ENCODE data around the gene LYRM9. TPM values are rescaled to one million over a fixed set of nuclear protein-coding genes. Genes with fewer than 3 reads are reported as not detected.
A peak's percentile ranks its signal among the peaks of the same experiment; 100 is the strongest.
"Not testable (repeated sequence)": the region's sequence is repeated elsewhere in the genome, so short reads cannot be mapped to it uniquely, and the experiment has no call there.

Gene LYRM9
- total RNA-seq, 1 donor from 2014 or later = 9.5 TPM

- Mint-ChIP-seq H3K27ac (no peak overlapping the region), H3K4me1 (ENCODE audit: low read depth) (peaks cover 5% of the 10 kb centered on the region), H3K36me3 (ENCODE audit: insufficient read depth) (no peaks in the 10 kb centered on the region), H3K9me3 (ENCODE audit: low read depth) (no peaks in the 10 kb centered on the region), H3K4me3 (ENCODE audit: low read depth) (no peak overlapping the region), H3K27me3 (peaks cover 11% of the 10 kb centered on the region)
- no peak for DNase-seq (ENCODE audit: low spot score, unreplicated experiment)
- no peak for TF ChIP-seq CTCF (IDR thresholded peaks at IDR 0.05; ENCODE audit: unreplicated experiment)
Observed at GRCh38 chr17:27917000-27917399, 23.8 kb upstream of the LYRM9 start.

- H3K27me3 Mint-ChIP-seq = peaks cover 11% of the 10 kb centered on the region
- no peak for TF ChIP-seq CTCF (IDR thresholded peaks at IDR 0.05; ENCODE audit: unreplicated experiment)
- H3K4me1 Mint-ChIP-seq (ENCODE audit: low read depth) = peaks cover 5% of the 10 kb centered on the region
- H3K27ac Mint-ChIP-seq = peak overlapping the region; percentile 41
- no peaks in the 10 kb centered on the region for H3K9me3 Mint-ChIP-seq (ENCODE audit: low read depth)
- DNase-seq (ENCODE audit: low spot score, unreplicated experiment) = no peak
- no peak overlapping the region for H3K4me3 Mint-ChIP-seq (ENCODE audit: low read depth)
- no peaks in the 10 kb centered on the region for H3K36me3 Mint-ChIP-seq (ENCODE audit: insufficient read depth)
Observed at GRCh38 chr17:27915709-27916108, 22.5 kb upstream of the LYRM9 start.

GRCh38 chr17:27914382-27914781 is 21.2 kb upstream of the LYRM9 start:
- H3K9me3 Mint-ChIP-seq (ENCODE audit: low read depth) = no peaks in the 10 kb centered on the region
- H3K27me3 Mint-ChIP-seq = peaks cover 17% of the 10 kb centered on the region
- peaks cover 5% of the 10 kb centered on the region for H3K4me1 Mint-ChIP-seq (ENCODE audit: low read depth)
- no peaks in the 10 kb centered on the region for H3K36me3 Mint-ChIP-seq (ENCODE audit: insufficient read depth)
- DNase-seq (ENCODE audit: low spot score, unreplicated experiment) = no peak
- no peak overlapping the region for H3K4me3 Mint-ChIP-seq (ENCODE audit: low read depth)
- H3K27ac Mint-ChIP-seq = no peak overlapping the region
- TF ChIP-seq CTCF (IDR thresholded peaks at IDR 0.05; ENCODE audit: unreplicated experiment) = no peak

- H3K36me3 Mint-ChIP-seq (ENCODE audit: insufficient read depth) = no peaks in the 10 kb centered on the region
- H3K27ac Mint-ChIP-seq = no peak overlapping the region
- no peak for TF ChIP-seq CTCF (IDR thresholded peaks at IDR 0.05; ENCODE audit: unreplicated experiment)
- no peaks in the 10 kb centered on the region for H3K9me3 Mint-ChIP-seq (ENCODE audit: low read depth)
- no peak overlapping the region for H3K4me3 Mint-ChIP-seq (ENCODE audit: low read depth)
- H3K27me3 Mint-ChIP-seq = peaks cover 17% of the 10 kb centered on the region
- DNase-seq (ENCODE audit: low spot score, unreplicated experiment) = no peak
- H3K4me1 Mint-ChIP-seq (ENCODE audit: low read depth) = peaks cover 5% of the 10 kb centered on the region
Observed at GRCh38 chr17:27912964-27913363, 19.8 kb upstream of the LYRM9 start.

- H3K27ac Mint-ChIP-seq; H3K9me3 Mint-ChIP-seq (ENCODE audit: low read depth); H3K36me3 Mint-ChIP-seq (ENCODE audit: insufficient read depth); DNase-seq (ENCODE audit: low spot score, unreplicated experiment); H3K4me3 Mint-ChIP-seq (ENCODE audit: low read depth); H3K4me1 Mint-ChIP-seq (ENCODE audit: low read depth): not testable (repeated sequence)
- peaks cover 16% of the 10 kb centered on the region for H3K27me3 Mint-ChIP-seq
Observed at GRCh38 chr17:27912299-27912698, 19.1 kb upstream of the LYRM9 start.

GRCh38 chr17:27907976-27908558 is 14.9 kb upstream of the LYRM9 start:
- H3K27me3 Mint-ChIP-seq = peaks cover 17% of the 10 kb centered on the region
- peaks cover 9% of the 10 kb centered on the region for H3K4me1 Mint-ChIP-seq (ENCODE audit: low read depth)
- H3K4me3 Mint-ChIP-seq (ENCODE audit: low read depth) = no peak overlapping the region
- H3K27ac Mint-ChIP-seq = no peak overlapping the region
- H3K9me3 Mint-ChIP-seq (ENCODE audit: low read depth) = no peaks in the 10 kb centered on the region
- TF ChIP-seq CTCF (IDR thresholded peaks at IDR 0.05; ENCODE audit: unreplicated experiment) = no peak
- H3K36me3 Mint-ChIP-seq (ENCODE audit: insufficient read depth) = no peaks in the 10 kb centered on the region
- no peak for DNase-seq (ENCODE audit: low spot score, unreplicated experiment)

Measured in progenitor cell of endocrine pancreas (in vitro differentiated cells).